ENCODE results near the gene PFAS. TPM values are rescaled to one million over a fixed set of nuclear protein-coding genes. Genes with fewer than 3 reads are reported as not detected.
A peak's percentile ranks its signal among the peaks of the same experiment; 100 is the strongest.

The PFAS gene
- total RNA-seq, 1 donor from 2014 or later, result 111 TPM

DNA sequence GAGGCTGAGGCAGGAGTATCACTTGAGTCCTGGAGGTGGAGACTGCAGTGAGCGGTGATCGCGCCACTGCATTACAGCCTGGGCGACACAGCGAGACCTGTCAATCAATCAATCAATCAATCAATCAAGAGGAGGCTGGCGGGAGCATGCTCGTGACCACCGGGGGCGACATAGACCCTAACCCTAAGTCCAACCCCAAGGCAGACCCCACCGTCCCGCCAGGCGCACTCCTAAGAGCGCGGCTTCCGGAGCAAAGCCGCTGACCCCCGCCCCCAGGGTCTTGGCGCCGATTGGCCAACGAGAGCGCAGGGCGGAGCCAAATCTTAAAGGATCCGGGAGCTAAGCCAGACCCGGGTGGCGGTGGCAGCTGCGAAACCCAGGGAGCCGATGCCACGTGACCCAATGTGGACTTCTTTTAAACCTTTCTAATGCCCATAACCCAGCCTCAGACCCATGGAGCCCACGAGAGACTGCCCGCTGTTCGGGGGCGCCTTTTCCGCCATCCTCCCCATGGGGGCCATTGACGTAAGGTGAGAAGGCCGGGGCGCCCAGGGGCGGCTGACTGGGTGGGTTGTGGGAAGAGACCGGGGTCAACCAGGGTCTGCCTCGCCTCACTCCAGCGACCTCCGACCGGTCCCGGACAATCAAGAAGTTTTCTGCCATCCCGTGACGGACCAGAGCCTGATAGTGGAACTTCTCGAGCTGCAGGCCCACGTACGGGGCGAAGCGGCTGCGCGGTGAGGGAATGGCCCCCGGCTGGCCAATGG lies 39.4 kb downstream of the PFAS start, which contains the start of gene RANGRF:
TSS of gene RANGRF (plus strand) at position 335 of the 767 bp plus-strand sequence. CDS start at position 454, 119 bp downstream.
- Mint-ChIP-seq H3K27ac (peak within 1 kb of the TSS; percentile 87), H3K27me3 (ENCODE audit: low read depth) (no peaks in the 10 kb centered on the region), H3K4me1 (peaks cover 18% of the 10 kb centered on the region), H3K4me3 (peak within 1 kb of the TSS; percentile 93), H3K9me3 (no peaks in the 10 kb centered on the region), H3K36me3 (no peaks in the 10 kb centered on the region)
- TF ChIP-seq, protein P1, sequence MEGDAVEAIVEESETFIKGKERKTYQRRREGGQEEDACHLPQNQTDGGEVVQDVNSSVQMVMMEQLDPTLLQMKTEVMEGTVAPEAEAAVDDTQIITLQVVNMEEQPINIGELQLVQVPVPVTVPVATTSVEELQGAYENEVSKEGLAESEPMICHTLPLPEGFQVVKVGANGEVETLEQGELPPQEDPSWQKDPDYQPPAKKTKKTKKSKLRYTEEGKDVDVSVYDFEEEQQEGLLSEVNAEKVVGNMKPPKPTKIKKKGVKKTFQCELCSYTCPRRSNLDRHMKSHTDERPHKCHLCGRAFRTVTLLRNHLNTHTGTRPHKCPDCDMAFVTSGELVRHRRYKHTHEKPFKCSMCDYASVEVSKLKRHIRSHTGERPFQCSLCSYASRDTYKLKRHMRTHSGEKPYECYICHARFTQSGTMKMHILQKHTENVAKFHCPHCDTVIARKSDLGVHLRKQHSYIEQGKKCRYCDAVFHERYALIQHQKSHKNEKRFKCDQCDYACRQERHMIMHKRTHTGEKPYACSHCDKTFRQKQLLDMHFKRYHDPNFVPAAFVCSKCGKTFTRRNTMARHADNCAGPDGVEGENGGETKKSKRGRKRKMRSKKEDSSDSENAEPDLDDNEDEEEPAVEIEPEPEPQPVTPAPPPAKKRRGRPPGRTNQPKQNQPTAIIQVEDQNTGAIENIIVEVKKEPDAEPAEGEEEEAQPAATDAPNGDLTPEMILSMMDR (IDR thresholded peaks at IDR 0.05; ENCODE audit: unreplicated experiment), result no peak
- DNase-seq (ENCODE audit: low spot score in 2 of 2, unreplicated experiment in 2 of 2), result peak; percentile 65 to 78

DNA sequence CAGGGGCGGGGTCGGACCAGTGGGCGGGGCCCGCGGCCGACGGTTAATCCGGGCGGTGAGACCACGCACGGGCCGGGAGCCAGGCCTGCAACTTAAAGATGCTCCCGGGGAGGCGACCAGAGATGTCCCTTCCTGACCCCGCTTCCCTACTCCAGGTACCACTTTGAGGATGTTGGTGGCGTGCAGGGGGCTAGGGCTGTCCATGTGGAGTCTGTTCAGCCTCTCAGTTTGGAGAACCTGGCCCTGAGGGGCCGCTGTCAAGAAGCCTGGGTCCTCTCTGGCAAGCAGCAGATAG lies 40.0 kb downstream of the PFAS start:
- DNase-seq (ENCODE audit: low spot score in 2 of 2, unreplicated experiment in 2 of 2), result peak; percentile 59 to 78
- Mint-ChIP-seq H3K27ac (peak overlapping the region; percentile 60), H3K36me3 (no peaks in the 10 kb centered on the region), H3K27me3 (ENCODE audit: low read depth) (no peaks in the 10 kb centered on the region), H3K9me3 (no peaks in the 10 kb centered on the region), H3K4me3 (peak overlapping the region; percentile 93), H3K4me1 (peaks cover 18% of the 10 kb centered on the region)
- TF ChIP-seq, protein P1 (IDR thresholded peaks at IDR 0.05; ENCODE audit: unreplicated experiment), result no peak

DNA sequence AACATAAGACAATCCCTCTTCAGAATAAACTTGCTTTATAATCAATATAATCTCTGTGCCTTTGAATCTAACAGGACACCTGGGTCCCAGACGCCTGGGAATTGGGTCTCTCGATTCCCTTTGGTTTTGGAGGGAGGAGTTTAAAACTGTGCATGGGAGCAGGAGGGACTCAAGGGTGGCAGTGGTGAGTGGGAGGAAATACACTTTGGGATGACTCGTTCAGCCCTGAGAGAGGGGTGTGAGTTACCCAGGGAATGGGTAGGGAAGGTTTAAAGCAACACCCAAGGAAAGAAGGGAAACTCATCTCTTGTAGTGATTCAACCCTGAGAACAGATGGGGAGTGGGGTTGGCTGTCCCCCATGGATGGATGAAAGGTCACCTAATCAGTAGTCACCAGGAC lies 41.0 kb downstream of the PFAS start:
- TF ChIP-seq, protein P1 (IDR thresholded peaks at IDR 0.05; ENCODE audit: unreplicated experiment), result no peak
- no peaks in the 10 kb centered on the region for H3K27me3 Mint-ChIP-seq (ENCODE audit: low read depth)
- DNase-seq (ENCODE audit: low spot score in 2 of 2, unreplicated experiment in 2 of 2), result no peak
- H3K36me3 Mint-ChIP-seq, result no peaks in the 10 kb centered on the region
- H3K27ac Mint-ChIP-seq, result no peak overlapping the region
- peak overlapping the region; percentile 93 for H3K4me3 Mint-ChIP-seq
- peaks cover 24% of the 10 kb centered on the region for H3K4me1 Mint-ChIP-seq
- no peaks in the 10 kb centered on the region for H3K9me3 Mint-ChIP-seq

DNA sequence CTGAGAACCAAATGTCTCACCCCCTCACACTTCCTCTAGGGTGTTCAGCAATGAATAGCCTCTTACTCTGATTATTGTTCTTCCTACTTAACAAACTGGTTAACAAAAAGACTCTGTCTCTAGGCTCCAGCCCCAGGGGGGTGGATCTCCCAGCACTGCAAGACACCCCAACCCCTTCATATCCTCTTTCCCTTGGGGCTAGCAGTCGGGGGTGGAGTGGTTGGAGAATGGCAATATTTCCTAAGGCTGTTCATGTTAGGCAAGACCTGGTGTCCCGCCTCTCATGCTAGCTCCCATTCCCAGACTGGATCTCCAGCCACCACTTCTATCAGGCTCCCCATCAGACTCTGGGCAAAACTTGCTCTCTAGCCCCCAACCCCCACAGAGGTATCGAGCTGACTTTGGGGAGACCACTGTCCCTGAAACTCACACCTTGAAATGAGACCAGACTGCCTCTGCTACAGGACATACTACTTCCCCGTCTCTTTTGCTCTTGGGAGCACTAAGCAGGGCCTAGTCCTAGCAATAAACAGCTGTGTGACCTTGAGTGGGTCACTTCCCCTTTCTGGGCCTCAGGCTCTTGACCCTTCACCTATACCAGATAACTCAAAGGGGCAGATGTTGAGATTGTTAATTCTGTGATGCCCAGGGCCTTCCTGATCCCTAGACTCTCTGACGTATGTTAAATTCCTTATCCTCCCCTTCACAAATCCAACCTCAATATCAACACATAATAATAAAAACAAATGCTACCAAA lies 43.7 kb downstream of the PFAS start:
- H3K4me1 Mint-ChIP-seq, result peaks cover 22% of the 10 kb centered on the region
- H3K9me3 Mint-ChIP-seq, result no peaks in the 10 kb centered on the region
- TF ChIP-seq, protein P1 (IDR thresholded peaks at IDR 0.05; ENCODE audit: unreplicated experiment), result no peak
- DNase-seq (ENCODE audit: low spot score in 2 of 2, unreplicated experiment in 2 of 2), result no peak
- no peak overlapping the region for H3K27ac Mint-ChIP-seq
- H3K27me3 Mint-ChIP-seq (ENCODE audit: low read depth), result no peaks in the 10 kb centered on the region
- H3K36me3 Mint-ChIP-seq, result no peaks in the 10 kb centered on the region
- H3K4me3 Mint-ChIP-seq, result no peak overlapping the region

DNA sequence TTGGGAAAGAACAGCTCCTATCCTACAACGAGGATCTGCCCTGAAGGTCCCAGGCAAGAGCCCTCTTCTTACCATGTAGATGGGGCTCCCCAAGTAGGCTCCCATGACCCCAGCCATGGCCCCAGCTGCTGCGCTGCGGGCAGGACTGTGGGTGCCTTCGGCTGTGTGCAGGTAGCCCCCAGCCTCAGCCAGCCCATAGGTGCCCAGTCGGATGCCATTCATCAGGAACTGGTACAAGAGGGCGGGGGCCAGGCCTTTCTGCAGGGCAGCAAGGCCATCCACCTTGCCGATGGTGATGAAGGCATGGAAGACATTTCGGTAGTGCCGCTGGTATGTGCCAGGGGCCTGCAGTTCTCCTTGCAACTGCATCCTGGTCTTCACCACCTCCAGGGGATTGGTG lies 45.3 kb downstream of the PFAS start:
- H3K9me3 Mint-ChIP-seq, result no peaks in the 10 kb centered on the region
- H3K27ac Mint-ChIP-seq, result peak overlapping the region; percentile 94
- H3K36me3 Mint-ChIP-seq, result no peaks in the 10 kb centered on the region
- TF ChIP-seq, protein P1 (IDR thresholded peaks at IDR 0.05; ENCODE audit: unreplicated experiment), result no peak
- DNase-seq (ENCODE audit: low spot score in 2 of 2, unreplicated experiment in 2 of 2), result no peak
- H3K27me3 Mint-ChIP-seq (ENCODE audit: low read depth), result no peaks in the 10 kb centered on the region
- peaks cover 13% of the 10 kb centered on the region for H3K4me1 Mint-ChIP-seq
- H3K4me3 Mint-ChIP-seq, result peak overlapping the region; percentile 87

Measured in mesothelial cell of epicardium (in vitro differentiated cells).